SU-DHL-6 (cell line): Measurements from ENCODE around the gene SUN1.

Experiments used
- CTCF ChIP-seq: fragments of 200-600 bp; sonication (generic); IDR thresholded peaks from one replicate; pipeline ENCODE4 v1.5.1; 2017; ENCODE audit warnings: antibody characterized with exemption, mild to moderate bottlenecking, low read length, moderate library complexity; ENCODE audit not compliant: insufficient read depth, poor library complexity, severe bottlenecking
- EZH2phosphoT487 ChIP-seq: fragments of 200-600 bp; sonication (generic), shearing (Covaris generic); conservative IDR thresholded peaks from 2 replicates; pipeline ENCODE4 v1.6.1; 2018; ENCODE audit warnings: mild to moderate bottlenecking, antibody characterized with exemption, low read length, moderate library complexity, mixed read lengths

- TF ChIP-seq CTCF, result no peak
- TF ChIP-seq EZH2phosphoT487, result no peak
Observed at GRCh38 chr7:821688-822087, 10.6 kb upstream of the SUN1 start.
